Stimulated activated CD4-positive, alpha-beta T cell treated with anti-CD3 and anti-CD28 coated beads, TNF-alpha, amount 100 ng/mL, for 24 hours (primary cell): ENCODE results near the gene PTGFRN.
A peak's percentile ranks its signal among the peaks of the same experiment; 100 is the strongest.

Experiments
- DNase-seq, 3 experiments: peaks; one replicate each; pipeline ENCODE4 v3.0.0-alpha.2; 2020; ENCODE audit warnings: low read depth in 3 of 3

Gene PTGFRN

GRCh38 chr1:116889380-116889779, 20.3 kb upstream of the PTGFRN start:
- no peak for DNase-seq

- no peak for DNase-seq
Observed at GRCh38 chr1:116891396-116892079, 18.2 kb upstream of the PTGFRN start.

DNA sequence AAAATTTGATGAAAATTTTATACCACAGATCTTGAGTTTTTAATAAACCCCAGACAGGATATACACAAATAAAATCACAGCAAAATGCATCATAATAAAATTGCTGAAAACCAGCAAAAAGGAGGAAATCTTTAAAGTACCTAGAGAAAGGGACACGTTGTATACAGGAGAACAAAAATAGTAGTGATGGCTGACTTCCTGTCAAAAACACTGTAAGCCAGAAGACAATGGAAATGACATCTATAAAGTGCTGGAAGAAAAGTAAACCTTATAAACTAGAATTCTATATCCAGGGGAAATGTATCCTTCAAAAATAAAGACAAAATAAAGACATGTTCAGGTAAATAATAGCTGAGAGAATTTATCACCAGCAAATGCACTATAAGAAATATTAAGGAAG, 14.6 kb upstream of the PTGFRN start:
- no peak for DNase-seq

GRCh38 chr1:116899529-116899928, 10.2 kb upstream of the PTGFRN start:
- no peak for DNase-seq

GRCh38 chr1:116900471-116901365, 9.0 kb upstream of the PTGFRN start:
- DNase-seq: no peak

GRCh38 chr1:116902027-116902426, 7.7 kb upstream of the PTGFRN start:
- DNase-seq: no peak

GRCh38 chr1:116902723-116903383, 6.9 kb upstream of the PTGFRN start:
- no peak for DNase-seq

DNA sequence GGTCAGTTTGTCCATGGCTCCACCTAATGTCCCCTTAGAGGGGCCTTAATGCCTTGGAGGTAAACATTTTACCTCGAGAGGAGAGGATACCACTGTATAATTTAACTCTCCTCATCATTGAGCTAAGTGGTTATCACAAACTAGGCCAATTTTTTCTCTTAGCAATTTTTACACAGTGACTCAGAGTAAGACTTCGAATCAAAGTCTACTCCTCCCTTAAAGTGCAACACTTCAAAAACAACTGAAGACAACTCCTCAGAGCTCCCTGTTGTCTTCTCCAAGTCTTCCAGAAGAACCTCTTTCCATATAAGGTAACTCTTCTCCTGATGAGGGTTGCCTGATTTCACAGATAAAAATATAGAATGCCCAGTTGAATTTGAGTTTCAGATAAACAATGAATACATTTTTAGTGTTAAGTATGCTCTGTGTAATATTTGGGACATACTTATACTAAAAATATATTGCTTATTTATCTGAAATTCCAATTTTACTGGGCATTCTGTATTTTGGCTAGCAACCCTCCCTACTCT, 4.9 kb upstream of the PTGFRN start:
- DNase-seq: no peak

GRCh38 chr1:116906812-116907211, 2.9 kb upstream of the PTGFRN start:
- DNase-seq: no peak

GRCh38 chr1:116907351-116907750, 2.4 kb upstream of the PTGFRN start:
- no peak for DNase-seq

- DNase-seq: no peak
Observed at GRCh38 chr1:116908266-116908665, 1.4 kb upstream of the PTGFRN start.

- DNase-seq: no peak
Observed at GRCh38 chr1:116908820-116909511, 750 bp upstream of the PTGFRN start.

- peak in 2 of 3 experiments; percentile 8 to 37 for DNase-seq
Observed at GRCh38 chr1:116910379-116911187, 867 bp downstream of the PTGFRN start.

- no peak for DNase-seq
Observed at GRCh38 chr1:116911188-116911553, 1.5 kb downstream of the PTGFRN start.

GRCh38 chr1:116911779-116912469, 2.2 kb downstream of the PTGFRN start:
- no peak for DNase-seq

DNA sequence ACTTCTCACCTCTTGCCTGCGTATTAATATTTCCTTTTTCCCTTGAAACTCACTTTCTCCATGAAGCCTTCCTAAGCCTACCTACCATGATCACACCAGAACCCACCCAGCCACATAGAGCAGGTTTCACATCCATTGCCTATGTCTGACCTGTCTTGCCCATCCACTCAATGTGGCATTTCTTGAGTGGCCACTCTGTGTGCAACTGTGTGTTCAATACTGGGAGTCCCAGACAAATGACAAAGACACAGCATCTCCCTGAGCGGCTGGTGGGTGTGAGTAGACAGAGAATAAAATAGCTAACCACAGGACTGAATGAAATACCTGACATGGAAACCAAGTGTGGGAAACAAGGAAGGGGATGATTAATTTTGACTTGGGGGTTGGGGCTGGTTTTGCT, 3.1 kb downstream of the PTGFRN start:
- no peak for DNase-seq

- no peak for DNase-seq
Observed at GRCh38 chr1:116913941-116914340, 4.2 kb downstream of the PTGFRN start.

GRCh38 chr1:116914667-116915066, 5.0 kb downstream of the PTGFRN start:
- no peak for DNase-seq

DNA sequence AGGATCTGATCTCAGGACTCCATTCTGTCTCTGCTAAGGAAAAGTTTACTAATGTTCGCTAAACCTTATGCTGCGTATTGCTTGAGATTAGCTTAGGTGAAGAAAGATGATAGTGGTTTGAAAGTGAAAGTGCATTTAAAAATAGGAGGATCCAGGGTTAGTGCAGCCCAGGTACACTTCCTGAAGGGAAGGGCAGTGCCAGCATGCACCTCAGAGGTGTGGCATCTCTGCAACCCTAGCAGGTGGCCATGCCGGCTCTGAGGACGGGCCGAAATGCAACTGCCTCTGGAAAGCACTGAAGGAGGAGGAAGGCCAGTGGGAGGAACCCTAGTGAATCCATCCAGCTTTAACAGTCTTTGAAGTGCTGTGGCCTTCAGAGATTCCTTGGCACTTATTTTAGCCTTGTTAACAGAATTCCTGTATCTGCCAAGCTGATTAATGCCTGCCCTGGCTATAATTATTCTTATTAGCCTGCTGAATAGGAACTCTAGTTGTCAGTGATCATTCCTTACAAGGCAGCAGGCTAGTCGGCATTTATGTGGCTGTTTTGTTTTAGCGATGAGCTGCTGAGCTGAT, 5.5 kb downstream of the PTGFRN start:
- no peak for DNase-seq

GRCh38 chr1:116916002-116916401, 6.3 kb downstream of the PTGFRN start:
- DNase-seq: no peak
